Smooth muscle cell (in vitro differentiated cells): ENCODE measurements around the gene ARHGEF12. TPM values are rescaled to one million over a fixed set of nuclear protein-coding genes. Genes with fewer than 3 reads are reported as not detected.
A peak's percentile ranks its signal among the peaks of the same experiment; 100 is the strongest.

Source experiments
- DNase-seq: peaks from one replicate; lab custom pipeline; 2025; ENCODE audit not compliant: unreplicated experiment; lab: John Stamatoyannopoulos, UW
- H2AFZ ChIP-seq: fragments of 200-600 bp; sonication (generic); 2 replicates; pipeline ENCODE4 v1.6.0; 2016; ENCODE audit warnings: antibody characterized with exemption, low read depth, mild to moderate bottlenecking
- H3F3A ChIP-seq: fragments of 200-600 bp; sonication (generic); 2 replicates; pipeline ENCODE4 v1.6.0; 2017; ENCODE audit warnings: antibody characterized with exemption, low read depth
- H3K27ac ChIP-seq: fragments of 200-600 bp; sonication (generic); 2 replicates; pipeline ENCODE4 v1.5.1; 2016; ENCODE audit warnings: low read depth, mild to moderate bottlenecking
- H3K27me3 ChIP-seq: fragments of 200-600 bp; sonication (generic); 2 replicates; pipeline ENCODE4 v1.6.1; 2016; ENCODE audit warnings: low read depth, mild to moderate bottlenecking
- H3K36me3 ChIP-seq: fragments of 200-600 bp; sonication (generic); 2 replicates; pipeline ENCODE4 v1.5.1; 2016; ENCODE audit warnings: low read depth
- H3K4me1 ChIP-seq: fragments of 200-600 bp; sonication (generic); 2 replicates; pipeline ENCODE4 v1.5.1; 2016; ENCODE audit warnings: low read depth
- H3K4me2 ChIP-seq: fragments of 200-600 bp; sonication (generic); 2 replicates; pipeline ENCODE4 v1.6.0; 2016; ENCODE audit warnings: mild to moderate bottlenecking
- H3K4me3 ChIP-seq: fragments of 200-600 bp; sonication (generic); 2 replicates; pipeline ENCODE4 v1.5.1; 2016; ENCODE audit warnings: mild to moderate bottlenecking
- H3K79me2 ChIP-seq: fragments of 200-600 bp; sonication (generic); 2 replicates; pipeline ENCODE4 v1.6.0; 2016; ENCODE audit warnings: low read depth, mild to moderate bottlenecking
- H3K9ac ChIP-seq: fragments of 200-600 bp; sonication (generic); 2 replicates; pipeline ENCODE4 v1.6.0; 2016; ENCODE audit warnings: low read depth
- H3K9me3 ChIP-seq: fragments of 200-600 bp; sonication (generic); replicated peaks from 2 replicates; pipeline ENCODE4 v1.5.1; 2016; ENCODE audit warnings: low read depth
- H4K20me1 ChIP-seq: fragments of 200-600 bp; sonication (generic); 2 replicates; pipeline ENCODE4 v1.6.0; 2016; ENCODE audit warnings: low read depth
- CTCF ChIP-seq: fragments of 200-600 bp; sonication (generic); IDR thresholded peaks from 2 replicates; pipeline ENCODE4 v1.5.1; 2017; ENCODE audit warnings: borderline replicate concordance, mild to moderate bottlenecking, antibody characterized with exemption; ENCODE audit not compliant: insufficient read depth, poor library complexity, severe bottlenecking
- WGBS: methylation state at CpG from one replicate; pipeline ENCODE4 v1.1.7; 2016; ENCODE audit warnings: low lambda C conversion rate; 5-methylcytosine and 5-hydroxymethylcytosine counted together
- polyA plus RNA-seq: library from polyadenylated mRNA; unstranded; fragments of >200 nt; fragmentation: Nextera tagmentation; extraction: Ambion mirVana; gene quantifications from 2 replicates; pipeline ENCODE4 v1.2.1, GENCODE V29; 2016
- total RNA-seq: library from RNA; depleted of rRNA; stranded (reverse); fragments of >200 nt; gene quantifications from 2 replicates; pipeline ENCODE4 v1.2.3, GENCODE V29; 2014

ARHGEF12 gene
- total RNA-seq (89.4 and 108 TPM in 2 replicates), polyA plus RNA-seq (24.6 and 29.2 TPM in 2 replicates)

- peaks cover 48% of the 10 kb centered on the region for H4K20me1 ChIP-seq
- peaks cover 37% of the 10 kb centered on the region for H3K4me1 ChIP-seq
- H2AFZ ChIP-seq, result peak within 1 kb of the TSS; percentile 78
- no peaks in the 10 kb centered on the region for H3K36me3 ChIP-seq
- no peaks in the 10 kb centered on the region for H3K27me3 ChIP-seq
- peak within 1 kb of the TSS; percentile 81 for H3K27ac ChIP-seq
- peak within 1 kb of the TSS; percentile 91 for H3K4me3 ChIP-seq
- DNase-seq, result peak; percentile 79
- H3K9ac ChIP-seq, result peak within 1 kb of the TSS; percentile 89
- peak within 1 kb of the TSS; percentile 98 for H3K4me2 ChIP-seq
- peak; percentile 41 for TF ChIP-seq CTCF
- under 1% methylated on average over 63 of the region's 92 CpGs for WGBS
- H3K79me2 ChIP-seq, result peaks cover 47% of the 10 kb centered on the region
- peaks cover 31% of the 10 kb centered on the region for H3F3A ChIP-seq
- H3K9me3 ChIP-seq, result no peaks in the 10 kb centered on the region
Observed at GRCh38 chr11:120335908-120336640, at the start of gene ARHGEF12. ARHGEF12 (plus strand) TSS chr11:120336413; CDS start chr11:120337244, 831 bp downstream.

- no peaks in the 10 kb centered on the region for H3K9me3 ChIP-seq
Observed at GRCh38 chr11:120288021-120288420, 48.2 kb upstream of the ARHGEF12 start.

GRCh38 chr11:120289426-120289825 lies 46.8 kb upstream of the ARHGEF12 start:
- no peaks in the 10 kb centered on the region for H3K36me3 ChIP-seq
- H3K4me2 ChIP-seq, result no peak overlapping the region
- no peak overlapping the region for H3K9ac ChIP-seq
- H3K4me1 ChIP-seq, result no peaks in the 10 kb centered on the region
- H3K9me3 ChIP-seq, result no peaks in the 10 kb centered on the region
- no peak overlapping the region for H2AFZ ChIP-seq
- 84% methylated on average over 9 of the region's 9 CpGs for WGBS
- peaks cover 4% of the 10 kb centered on the region for H3F3A ChIP-seq
- DNase-seq, result no peak
- no peak overlapping the region for H3K4me3 ChIP-seq
- TF ChIP-seq CTCF, result no peak
- H3K27me3 ChIP-seq, result peaks cover 30% of the 10 kb centered on the region
- no peak overlapping the region for H3K27ac ChIP-seq
- H4K20me1 ChIP-seq, result no peaks in the 10 kb centered on the region
- no peaks in the 10 kb centered on the region for H3K79me2 ChIP-seq

More at GRCh38 chr11:120288021-120288420, 48.2 kb upstream of the ARHGEF12 start:
- no peaks in the 10 kb centered on the region for H4K20me1 ChIP-seq
- no peaks in the 10 kb centered on the region for H3K79me2 ChIP-seq
- H2AFZ ChIP-seq, result no peak overlapping the region
- no peak overlapping the region for H3K9ac ChIP-seq
- H3K4me1 ChIP-seq, result no peaks in the 10 kb centered on the region
- H3K27ac ChIP-seq, result no peak overlapping the region
- peaks cover 4% of the 10 kb centered on the region for H3F3A ChIP-seq
- WGBS, result 81% methylated on average over 2 of the region's 2 CpGs
- TF ChIP-seq CTCF, result no peak
- H3K27me3 ChIP-seq, result peaks cover 19% of the 10 kb centered on the region
- no peak for DNase-seq
- H3K4me2 ChIP-seq, result no peak overlapping the region
- H3K4me3 ChIP-seq, result no peak overlapping the region
- H3K36me3 ChIP-seq, result no peaks in the 10 kb centered on the region
